HepG2 (cell line): Measurements from ENCODE around the gene ZNF474. TPM values are rescaled to one million over a fixed set of nuclear protein-coding genes. Genes with fewer than 3 reads are reported as not detected.

Experiments
- ATF3 ChIP-seq: sonication (generic); formaldehyde crosslinking; IDR thresholded peaks from 2 replicates; pipeline ENCODE4 v1.4.0; 2020; ENCODE audit warnings: missing genetic modification reagents
- CEBPB ChIP-seq: IDR thresholded peaks from 2 replicates; pipeline ENCODE4 v1.6.1; 2011; ENCODE audit warnings: low read depth, low read length, improper control_type of control experiment, borderline replicate concordance
- ELF3 ChIP-seq: IDR thresholded peaks from 2 replicates; pipeline ENCODE4 v1.6.1; 2016; ENCODE audit warnings: missing genetic modification reagents, missing compliant biosample characterization
- FOXP4 ChIP-seq: sonication (generic); formaldehyde crosslinking; IDR thresholded peaks from 2 replicates; pipeline ENCODE4 v1.4.0; 2020; ENCODE audit warnings: missing genetic modification reagents
- HNRNPL ChIP-seq: fragments of 200-400 bp; formaldehyde crosslinking; IDR thresholded peaks from 2 replicates; pipeline ENCODE4 v1.6.1; 2017; ENCODE audit warnings: mild to moderate bottlenecking, low read depth, low read length
- KAT8 ChIP-seq: IDR thresholded peaks from 2 replicates; pipeline ENCODE4 v1.6.1; 2016; ENCODE audit warnings: missing genetic modification reagents, missing compliant biosample characterization
- PAX8 ChIP-seq: sonication (generic); formaldehyde crosslinking; IDR thresholded peaks from 2 replicates; pipeline ENCODE4 v1.8.0; 2022; ENCODE audit warnings: mild to moderate bottlenecking, missing genetic modification reagents, borderline replicate concordance
- RARA ChIP-seq: IDR thresholded peaks from 2 replicates; pipeline ENCODE4 v1.6.1; 2016; ENCODE audit warnings: missing genetic modification reagents, missing compliant biosample characterization
- SIN3A ChIP-seq: IDR thresholded peaks from 2 replicates; pipeline ENCODE4 v1.6.1; 2011; ENCODE audit warnings: low read depth, mild to moderate bottlenecking, control low read depth, low read length, borderline replicate concordance
- SP2 ChIP-seq: sonication (generic); formaldehyde crosslinking; IDR thresholded peaks from 2 replicates; pipeline ENCODE4 v1.5.1; 2020; ENCODE audit warnings: mild to moderate bottlenecking, missing genetic modification reagents
- U2AF1 ChIP-seq: fragments of 200-400 bp; formaldehyde crosslinking; optimal IDR thresholded peaks from 2 replicates; pipeline ENCODE3; 2017; ENCODE audit warnings: mild to moderate bottlenecking, low read depth, low read length
- ZNF362 ChIP-seq: sonication (generic); formaldehyde crosslinking; IDR thresholded peaks from 2 replicates; pipeline ENCODE4 v1.4.0; 2020; ENCODE audit warnings: missing genetic modification reagents, mild to moderate bottlenecking, borderline replicate concordance
- ZNF501 ChIP-seq: sonication (generic); formaldehyde crosslinking; IDR thresholded peaks from 2 replicates; pipeline ENCODE4 v1.5.1; 2020; ENCODE audit warnings: mild to moderate bottlenecking, moderate library complexity, missing genetic modification reagents
- ZNF644 ChIP-seq: IDR thresholded peaks from 2 replicates; pipeline ENCODE4 v1.6.1; 2016; ENCODE audit warnings: low read depth
- ZSCAN21 ChIP-seq: sonication (generic); formaldehyde crosslinking; IDR thresholded peaks from 2 replicates; pipeline ENCODE4 v1.8.0; 2022; ENCODE audit warnings: mild to moderate bottlenecking, missing genetic modification reagents, moderate library complexity, borderline replicate concordance
- polyA plus RNA-seq, 8 experiments: library from polyadenylated mRNA; depleted of rRNA in 3 of 8; stranded (reverse) in 7 of 8; unstranded in 1 of 8; fragments of >200 nt; fragmentation: Illumina TruSeq in 4 of 8; extraction: Trizol in 4 of 8; gene quantifications; 2 replicates each; pipeline versions ENCODE4 v1.2.1 to v1.2.3, GENCODE V29; 2011 to 2016; ENCODE audit warnings: low read depth in 4 of 8, missing spikeins in 1 of 8, mixed read lengths in 1 of 8; ENCODE audit not compliant: insufficient read depth in 1 of 8
- total RNA-seq, 5 experiments: library from RNA; depleted of rRNA; stranded (reverse); fragments of >200 nt; fragmentation: Illumina TruSeq; extraction: Trizol; gene quantifications; 2 replicates each; pipeline ENCODE4 v1.2.3, GENCODE V29; 2016; ENCODE audit warnings: low read depth in 1 of 5
- TF ChIP-seq, protein P1 (sequence below): IDR thresholded peaks from 2 replicates; pipeline ENCODE4 v1.4.0; 2020; ENCODE audit warnings: mild to moderate bottlenecking, missing genetic modification reagents
- TF ChIP-seq, protein P2 (sequence below): IDR thresholded peaks from 2 replicates; pipeline ENCODE4 v1.6.1; 2012; ENCODE audit warnings: low read depth, low read length, improper control_type of control experiment

The ZNF474 gene
- total and polyA plus RNA-seq, 2 of the 13 experiments (the other 11 are each of a cell fraction or from before 2014, with no cell fraction given): 0.07 TPM; not detected in 1

DNA sequence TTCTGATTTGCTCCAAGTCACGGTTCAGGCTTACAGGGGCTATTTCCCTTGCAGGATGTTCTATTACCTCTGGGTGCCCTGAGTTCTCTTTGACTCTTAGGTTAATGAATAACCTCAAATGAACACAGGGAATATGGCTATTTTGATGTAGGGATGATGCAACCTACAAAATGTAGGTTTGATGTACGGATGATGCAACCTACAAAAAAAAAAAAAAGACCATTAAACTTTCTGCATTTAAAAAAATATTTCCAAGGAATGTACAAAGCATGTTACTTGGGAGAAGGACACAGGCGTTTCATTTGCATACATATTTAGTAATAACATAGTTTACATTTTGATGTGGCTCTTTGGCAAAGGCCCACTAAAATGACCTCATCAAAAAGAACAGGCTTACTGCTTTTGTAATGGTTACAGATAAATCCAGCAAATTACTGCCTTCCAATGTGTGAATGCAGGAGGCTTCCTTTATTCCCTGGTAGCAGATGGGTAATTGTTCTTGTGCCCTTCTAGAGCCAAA is 36.3 kb downstream of the ZNF474 start (continued):
- TF ChIP-seq RARA (peak; percentile 21; the same call in 1 of the 2 replicates), ATF3 (CRISPR knock-in tag) (peak; percentile 37; the same call in 1 of the 2 replicates), U2AF1 (no peak), SIN3A (no peak), ZSCAN21 (CRISPR knock-in tag) (no peak), PAX8 (CRISPR knock-in tag) (no peak), HNRNPL (no peak), SP2 (no peak), ZNF644 (CRISPR knock-in tag) (0 out of 2 replicates have a peak, but pooled peaks have one; percentile 9), ELF3 (CRISPR knock-in tag) (0 out of 2 replicates have a peak, but pooled peaks have one; percentile 14), ZNF362 (peak; percentile 62; the same call in 1 of the 2 replicates), KAT8 (CRISPR knock-in tag) (no peak), FOXP4 (CRISPR knock-in tag) (no peak), CEBPB (peak; percentile 93), ZNF501 (CRISPR knock-in tag) (no peak)
- TF ChIP-seq, protein P1, sequence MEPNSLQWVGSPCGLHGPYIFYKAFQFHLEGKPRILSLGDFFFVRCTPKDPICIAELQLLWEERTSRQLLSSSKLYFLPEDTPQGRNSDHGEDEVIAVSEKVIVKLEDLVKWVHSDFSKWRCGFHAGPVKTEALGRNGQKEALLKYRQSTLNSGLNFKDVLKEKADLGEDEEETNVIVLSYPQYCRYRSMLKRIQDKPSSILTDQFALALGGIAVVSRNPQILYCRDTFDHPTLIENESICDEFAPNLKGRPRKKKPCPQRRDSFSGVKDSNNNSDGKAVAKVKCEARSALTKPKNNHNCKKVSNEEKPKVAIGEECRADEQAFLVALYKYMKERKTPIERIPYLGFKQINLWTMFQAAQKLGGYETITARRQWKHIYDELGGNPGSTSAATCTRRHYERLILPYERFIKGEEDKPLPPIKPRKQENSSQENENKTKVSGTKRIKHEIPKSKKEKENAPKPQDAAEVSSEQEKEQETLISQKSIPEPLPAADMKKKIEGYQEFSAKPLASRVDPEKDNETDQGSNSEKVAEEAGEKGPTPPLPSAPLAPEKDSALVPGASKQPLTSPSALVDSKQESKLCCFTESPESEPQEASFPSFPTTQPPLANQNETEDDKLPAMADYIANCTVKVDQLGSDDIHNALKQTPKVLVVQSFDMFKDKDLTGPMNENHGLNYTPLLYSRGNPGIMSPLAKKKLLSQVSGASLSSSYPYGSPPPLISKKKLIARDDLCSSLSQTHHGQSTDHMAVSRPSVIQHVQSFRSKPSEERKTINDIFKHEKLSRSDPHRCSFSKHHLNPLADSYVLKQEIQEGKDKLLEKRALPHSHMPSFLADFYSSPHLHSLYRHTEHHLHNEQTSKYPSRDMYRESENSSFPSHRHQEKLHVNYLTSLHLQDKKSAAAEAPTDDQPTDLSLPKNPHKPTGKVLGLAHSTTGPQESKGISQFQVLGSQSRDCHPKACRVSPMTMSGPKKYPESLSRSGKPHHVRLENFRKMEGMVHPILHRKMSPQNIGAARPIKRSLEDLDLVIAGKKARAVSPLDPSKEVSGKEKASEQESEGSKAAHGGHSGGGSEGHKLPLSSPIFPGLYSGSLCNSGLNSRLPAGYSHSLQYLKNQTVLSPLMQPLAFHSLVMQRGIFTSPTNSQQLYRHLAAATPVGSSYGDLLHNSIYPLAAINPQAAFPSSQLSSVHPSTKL: 0 out of 2 replicates have a peak, but pooled peaks have one; percentile 34
- TF ChIP-seq, protein P2, sequence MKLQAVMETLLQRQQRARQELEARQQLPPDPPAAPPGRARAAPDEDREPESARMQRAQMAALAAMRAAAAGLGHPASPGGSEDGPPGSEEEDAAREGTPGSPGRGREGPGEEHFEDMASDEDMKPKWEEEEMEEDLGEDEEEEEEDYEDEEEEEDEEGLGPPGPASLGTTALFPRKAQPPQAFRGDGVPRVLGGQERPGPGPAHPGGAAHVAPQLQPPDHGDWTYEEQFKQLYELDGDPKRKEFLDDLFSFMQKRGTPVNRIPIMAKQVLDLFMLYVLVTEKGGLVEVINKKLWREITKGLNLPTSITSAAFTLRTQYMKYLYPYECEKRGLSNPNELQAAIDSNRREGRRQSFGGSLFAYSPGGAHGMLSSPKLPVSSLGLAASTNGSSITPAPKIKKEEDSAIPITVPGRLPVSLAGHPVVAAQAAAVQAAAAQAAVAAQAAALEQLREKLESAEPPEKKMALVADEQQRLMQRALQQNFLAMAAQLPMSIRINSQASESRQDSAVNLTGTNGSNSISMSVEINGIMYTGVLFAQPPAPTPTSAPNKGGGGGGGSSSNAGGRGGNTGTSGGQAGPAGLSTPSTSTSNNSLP: peak; percentile 76
